Right lobe of liver (tissue), 6 donors: ENCODE data around the gene GSG1L. TPM values are rescaled to one million over a fixed set of nuclear protein-coding genes. Genes with fewer than 3 reads are reported as not detected.

Experiments
- ATAC-seq, 4 donors: fragments of 200-7000 bp; cut with Tn5 transposase; one replicate each; pipeline ENCODE4 v1.9.1; 2020; ENCODE audit warnings: mild to moderate bottlenecking in 4 of 4, moderate library complexity in 4 of 4
- DNase-seq, 3 donors: peaks; one replicate each; pipeline ENCODE4 v3.0.0-alpha.2; 2020
- H3K27ac ChIP-seq, 3 donors: fragments of 200-600 bp; one replicate each; pipeline ENCODE4 v1.8.0; 2022
- H3K27me3 ChIP-seq, 2 donors: fragments of 200-600 bp; one replicate each; pipeline ENCODE4 v1.8.0; 2022
- H3K36me3 ChIP-seq, 4 donors: fragments of 200-600 bp; sonication (generic) in 1 of 4; one replicate each; pipeline versions ENCODE4 v1.5.1 to v1.8.0; 2017 to 2022; ENCODE audit warnings: control low read depth in 1 of 4
- H3K4me1 ChIP-seq, 4 donors: fragments of 200-600 bp; sonication (generic) in 1 of 4; one replicate each; pipeline versions ENCODE4 v1.5.1 to v1.8.0; 2017 to 2022; ENCODE audit warnings: control low read depth in 1 of 4
- H3K4me3 ChIP-seq, 3 donors: fragments of 200-600 bp; one replicate each; pipeline ENCODE4 v1.8.0; 2022
- H3K9me3 ChIP-seq, 4 donors: fragments of 200-600 bp; sonication (generic) in 1 of 4; one replicate each; pipeline versions ENCODE4 v1.5.1 to v1.8.0; 2017 to 2022; ENCODE audit warnings: control low read depth in 1 of 4
- CTCF ChIP-seq, 4 donors: fragments of 200-600 bp in 3 of 4; fragments of 450-650 bp in 1 of 4; IDR thresholded peaks; one replicate each; pipeline versions ENCODE4 v1.5.1 to v1.8.0; 2016 to 2022; ENCODE audit warnings: antibody characterized with exemption in 4 of 4, mild to moderate bottlenecking in 2 of 4
- POLR2A ChIP-seq: fragments of 450-650 bp; IDR thresholded peaks from one replicate; pipeline ENCODE4 v1.6.1; 2017; ENCODE audit warnings: antibody characterized with exemption, mild to moderate bottlenecking
- WGBS: methylation state at CpG from one replicate; pipeline ENCODE4 v1.1.6; 2018; ENCODE audit warnings: low coverage, low lambda C conversion rate; ENCODE audit not compliant: insufficient coverage; ENCODE audit errors: missing lambda C conversion rate; 5-methylcytosine and 5-hydroxymethylcytosine counted together
- intact Hi-C, 2 donors: fragments of 100-400 bp; cut with DNase I; formaldehyde crosslinking; loops; one replicate each; pipeline versions ENCODE4 v1.11.2 to v1.14.1; 2022
- total RNA-seq, 6 experiments: library from RNA; depleted of rRNA in 2 of 6; stranded (reverse); fragments of >200 nt in 2 of 6; fragmentation: NEBNext Ultra II Directional in 3 of 6; extraction: Animal tissue kit (Norgen Biotek cat#: 25700) in 3 of 6; gene quantifications; one replicate each; pipeline versions ENCODE4 v1.1.0 to v1.2.4, GENCODE V29; 2016 to 2023
- donor health status: DM: no; HTN: yes; CAD: no.
- donor health status: DM: no; HTN: no; CAD: no.
- donor health status: DM: no; HTN: no; CAD: no.
- donor health status: DM: no; HTN: yes; CAD: no.
- donor health status: DM: no; HTN: yes; CAD: no.

The GSG1L gene
- total RNA-seq, 6 experiments from 2014 or later, result 0.33 TPM; not detected in 5

GRCh38 chr16:28059841-28060575 is 3.5 kb downstream of the GSG1L start:
- intact Hi-C loops, result loop anchor here (10.0 kb wide), 1 partner anchor 85 kb away; no protein-coding TSS in a partner anchor
- no peak for TF ChIP-seq CTCF (IDR thresholded peaks at IDR 0.05)
- TF ChIP-seq POLR2A, result no peak
- H3K36me3 ChIP-seq, result no peaks in the 10 kb centered on the region
- no peak overlapping the region for H3K4me3 ChIP-seq
- peaks cover 0 to 12% of the 10 kb centered on the region in 2 donors for H3K27me3 ChIP-seq
- H3K4me1 ChIP-seq, result no peaks in the 10 kb centered on the region
- no peak for ATAC-seq
- WGBS, result 13% methylated on average over 12 of the region's 12 CpGs
- H3K9me3 ChIP-seq, result no peaks in the 10 kb centered on the region
- no peak overlapping the region for H3K27ac ChIP-seq
- DNase-seq, result no peak

- ATAC-seq (peak in 1 of 4 donors; percentile 10), DNase-seq (no peak)
- H3K4me1 ChIP-seq, result no peaks in the 10 kb centered on the region
- no peak overlapping the region for H3K4me3 ChIP-seq
- intact Hi-C loops, result no loop called here
- no peak overlapping the region for H3K27ac ChIP-seq
- H3K9me3 ChIP-seq, result no peaks in the 10 kb centered on the region
- H3K27me3 ChIP-seq, result peaks cover 0 to 10% of the 10 kb centered on the region in 2 donors
- WGBS, result 41% methylated on average over 11 of the region's 18 CpGs
- no peaks in the 10 kb centered on the region for H3K36me3 ChIP-seq
- TF ChIP-seq POLR2A, result no peak
- no peak for TF ChIP-seq CTCF (IDR thresholded peaks at IDR 0.05)
Measured at GRCh38 chr16:28058839-28059589, 4.5 kb downstream of the GSG1L start.

GRCh38 chr16:28057949-28058348 is 5.6 kb downstream of the GSG1L start:
- intact Hi-C loops, result no loop called here
- WGBS, result no CpG with 5 or more reads among the region's 8 CpGs
- DNase-seq (no peak), ATAC-seq (no peak)
- TF ChIP-seq CTCF (IDR thresholded peaks at IDR 0.05) (no peak), POLR2A (no peak)
- Histone ChIP-seq H3K27ac (no peak overlapping the region), H3K36me3 (no peaks in the 10 kb centered on the region), H3K27me3 (peaks cover 0 to 5% of the 10 kb centered on the region in 2 donors), H3K9me3 (no peaks in the 10 kb centered on the region), H3K4me3 (no peak overlapping the region), H3K4me1 (no peaks in the 10 kb centered on the region)

GRCh38 chr16:28053461-28053860 is 10.1 kb downstream of the GSG1L start:
- Histone ChIP-seq H3K27me3 (no peaks in the 10 kb centered on the region), H3K27ac (no peak overlapping the region), H3K4me1 (no peaks in the 10 kb centered on the region), H3K4me3 (no peak overlapping the region), H3K36me3 (no peaks in the 10 kb centered on the region), H3K9me3 (no peaks in the 10 kb centered on the region)
- ATAC-seq (no peak), DNase-seq (no peak)
- intact Hi-C loops, result no loop called here
- TF ChIP-seq POLR2A (no peak), CTCF (IDR thresholded peaks at IDR 0.05) (no peak)
- WGBS, result 37% methylated on average over 10 of the region's 15 CpGs
